Activated naive CD4-positive, alpha-beta T cell treated with anti-CD3 and anti-CD28 coated beads, Interleukin-2, amount 10 ng/mL, durations not matched to agents 7 days and 5 days (primary cell): Measurements from ENCODE around the gene MAK.
"Not testable (repeated sequence)": the region's sequence is repeated elsewhere in the genome, so short reads cannot be mapped to it uniquely, and the experiment has no call there.

ENCODE experiments used
- CTCF ChIA-PET: fragments of 350-600 bp; sonication (Branson Sonifier 250); formaldehyde crosslinking; loops from one replicate; lab custom pipeline; 2021; ENCODE audit warnings: antibody characterized with exemption; lab: Charles Lee
- DNase-seq: peaks from one replicate; pipeline ENCODE4 v3.0.0-alpha.2; 2020
- H3K27ac Mint-ChIP-seq: one replicate; pipeline ENCODE4 v1.8.0; 2021; ENCODE audit warnings: mild to moderate bottlenecking, moderate library complexity, mixed read lengths
- H3K27me3 Mint-ChIP-seq: one replicate; pipeline ENCODE4 v1.8.0; 2021; ENCODE audit warnings: mild to moderate bottlenecking, mixed read lengths
- H3K36me3 Mint-ChIP-seq: one replicate; pipeline ENCODE4 v1.8.0; 2021; ENCODE audit warnings: mixed read lengths
- H3K4me1 Mint-ChIP-seq: one replicate; pipeline ENCODE4 v1.8.0; 2021; ENCODE audit warnings: mixed read lengths
- H3K4me3 Mint-ChIP-seq: one replicate; pipeline ENCODE4 v1.8.0; 2021; ENCODE audit warnings: mild to moderate bottlenecking, moderate library complexity, mixed read lengths
- H3K9me3 Mint-ChIP-seq: one replicate; pipeline ENCODE4 v1.8.0; 2021; ENCODE audit warnings: mixed read lengths

Gene MAK

GRCh38 chr6:10873374-10873773 lies 35.0 kb upstream of the MAK start:
- no peak for DNase-seq
- CTCF ChIA-PET = interaction anchor here (1.2 kb wide), 1 partner anchor 16 kb away, joined by 3 read pairs; no protein-coding TSS in a partner anchor

GRCh38 chr6:10867952-10868351 lies 29.6 kb upstream of the MAK start:
- Mint-ChIP-seq H3K36me3 (no peaks in the 10 kb centered on the region), H3K9me3 (no peaks in the 10 kb centered on the region), H3K4me3 (no peak overlapping the region), H3K27ac (no peak overlapping the region), H3K4me1 (no peaks in the 10 kb centered on the region), H3K27me3 (peaks cover 3% of the 10 kb centered on the region)
- DNase-seq = no peak
- CTCF ChIA-PET = interaction anchor here (1.2 kb wide), 1 partner anchor 26 kb away, joined by 3 read pairs; no protein-coding TSS in a partner anchor

More at GRCh38 chr6:10873374-10873773, 35.0 kb upstream of the MAK start:
- Mint-ChIP-seq H3K27me3 (peaks cover 7% of the 10 kb centered on the region), H3K9me3 (no peaks in the 10 kb centered on the region), H3K4me3 (no peak overlapping the region), H3K36me3 (no peaks in the 10 kb centered on the region), H3K27ac (no peak overlapping the region), H3K4me1 (no peaks in the 10 kb centered on the region)

- DNase-seq, H3K9me3 Mint-ChIP-seq, H3K4me1 Mint-ChIP-seq, H3K27me3 Mint-ChIP-seq, H3K27ac Mint-ChIP-seq, H3K4me3 Mint-ChIP-seq, H3K36me3 Mint-ChIP-seq: not testable (repeated sequence)
- CTCF ChIA-PET = interaction anchor here (1.2 kb wide), 1 partner anchor 25 kb away, joined by 3 read pairs; no protein-coding TSS in a partner anchor
Measured at GRCh38 chr6:10866709-10867108, 28.4 kb upstream of the MAK start.

- H3K36me3 Mint-ChIP-seq, H3K4me1 Mint-ChIP-seq, H3K4me3 Mint-ChIP-seq, DNase-seq, H3K27me3 Mint-ChIP-seq, H3K9me3 Mint-ChIP-seq, H3K27ac Mint-ChIP-seq, CTCF ChIA-PET: not testable (repeated sequence)
Measured at GRCh38 chr6:10863031-10863430, 24.7 kb upstream of the MAK start.

- Mint-ChIP-seq H3K9me3 (no peaks in the 10 kb centered on the region), H3K27ac (no peak overlapping the region), H3K36me3 (no peaks in the 10 kb centered on the region), H3K4me3 (no peak overlapping the region), H3K4me1 (no peaks in the 10 kb centered on the region), H3K27me3 (peaks cover 3% of the 10 kb centered on the region)
- no peak for DNase-seq
- CTCF ChIA-PET = no interaction called here
Measured at GRCh38 chr6:10862361-10862760, 24.0 kb upstream of the MAK start.

- Mint-ChIP-seq H3K4me3 (no peak overlapping the region), H3K27me3 (peaks cover 3% of the 10 kb centered on the region), H3K9me3 (no peaks in the 10 kb centered on the region), H3K27ac (no peak overlapping the region), H3K4me1 (no peaks in the 10 kb centered on the region), H3K36me3 (no peaks in the 10 kb centered on the region)
- CTCF ChIA-PET = no interaction called here
- DNase-seq = no peak
Measured at GRCh38 chr6:10861086-10861485, 22.7 kb upstream of the MAK start.

- Mint-ChIP-seq H3K4me3 (no peak overlapping the region), H3K27ac (no peak overlapping the region), H3K9me3 (peaks cover 13% of the 10 kb centered on the region), H3K4me1 (peaks cover 5% of the 10 kb centered on the region), H3K27me3 (peaks cover 11% of the 10 kb centered on the region), H3K36me3 (peaks cover 2% of the 10 kb centered on the region)
- CTCF ChIA-PET = no interaction called here
- DNase-seq = no peak
Measured at GRCh38 chr6:10857259-10857658, 18.9 kb upstream of the MAK start.

GRCh38 chr6:10854922-10855632 lies 16.7 kb upstream of the MAK start:
- Mint-ChIP-seq H3K9me3 (peaks cover 13% of the 10 kb centered on the region), H3K4me3 (no peak overlapping the region), H3K36me3 (peaks cover 2% of the 10 kb centered on the region), H3K27me3 (peaks cover 18% of the 10 kb centered on the region), H3K27ac (no peak overlapping the region), H3K4me1 (peaks cover 5% of the 10 kb centered on the region)
- CTCF ChIA-PET = no interaction called here
- DNase-seq = no peak

- H3K27ac Mint-ChIP-seq, DNase-seq, CTCF ChIA-PET, H3K36me3 Mint-ChIP-seq, H3K4me3 Mint-ChIP-seq, H3K4me1 Mint-ChIP-seq: not testable (repeated sequence)
- H3K27me3 Mint-ChIP-seq = peaks cover 23% of the 10 kb centered on the region
- peaks cover 13% of the 10 kb centered on the region for H3K9me3 Mint-ChIP-seq
Measured at GRCh38 chr6:10853849-10854300, 15.5 kb upstream of the MAK start.

- CTCF ChIA-PET = no interaction called here
- Mint-ChIP-seq H3K4me3 (no peak overlapping the region), H3K4me1 (peaks cover 5% of the 10 kb centered on the region), H3K36me3 (peaks cover 2% of the 10 kb centered on the region), H3K9me3 (peaks cover 13% of the 10 kb centered on the region), H3K27me3 (peaks cover 23% of the 10 kb centered on the region), H3K27ac (no peak overlapping the region)
- no peak for DNase-seq
Measured at GRCh38 chr6:10852361-10852960, 14.1 kb upstream of the MAK start.

GRCh38 chr6:10850728-10851127 lies 12.4 kb upstream of the MAK start:
- peaks cover 5% of the 10 kb centered on the region for H3K4me1 Mint-ChIP-seq
- H3K4me3 Mint-ChIP-seq = no peak overlapping the region
- CTCF ChIA-PET = no interaction called here
- H3K27ac Mint-ChIP-seq = no peak overlapping the region
- peaks cover 26% of the 10 kb centered on the region for H3K27me3 Mint-ChIP-seq
- peaks cover 2% of the 10 kb centered on the region for H3K36me3 Mint-ChIP-seq
- H3K9me3 Mint-ChIP-seq = peaks cover 13% of the 10 kb centered on the region
- no peak for DNase-seq

GRCh38 chr6:10849901-10850300 lies 11.6 kb upstream of the MAK start:
- Mint-ChIP-seq H3K27ac (no peak overlapping the region), H3K4me1 (peaks cover 1% of the 10 kb centered on the region), H3K36me3 (no peaks in the 10 kb centered on the region), H3K9me3 (peaks cover 10% of the 10 kb centered on the region), H3K27me3 (peaks cover 25% of the 10 kb centered on the region), H3K4me3 (no peak overlapping the region)
- CTCF ChIA-PET = no interaction called here
- no peak for DNase-seq

GRCh38 chr6:10847684-10848083 lies 9.3 kb upstream of the MAK start:
- peaks cover 25% of the 10 kb centered on the region for H3K27me3 Mint-ChIP-seq
- H3K27ac Mint-ChIP-seq = no peak overlapping the region
- no peaks in the 10 kb centered on the region for H3K4me1 Mint-ChIP-seq
- no peak overlapping the region for H3K4me3 Mint-ChIP-seq
- no peaks in the 10 kb centered on the region for H3K9me3 Mint-ChIP-seq
- DNase-seq = no peak
- no peaks in the 10 kb centered on the region for H3K36me3 Mint-ChIP-seq
- CTCF ChIA-PET = interaction anchor here (2.1 kb wide), 1 partner anchor 369 kb away, joined by 4 read pairs; no protein-coding TSS in a partner anchor

GRCh38 chr6:10843554-10843953 lies 5.2 kb upstream of the MAK start:
- no peaks in the 10 kb centered on the region for H3K9me3 Mint-ChIP-seq

More at GRCh38 chr6:10843554-10843953, 5.2 kb upstream of the MAK start:
- Mint-ChIP-seq H3K27me3 (peaks cover 20% of the 10 kb centered on the region), H3K27ac (no peak overlapping the region), H3K36me3 (no peaks in the 10 kb centered on the region), H3K4me3 (no peak overlapping the region), H3K4me1 (peaks cover 8% of the 10 kb centered on the region)
- DNase-seq = no peak
- CTCF ChIA-PET = no interaction called here
